Suprapubic skin (tissue), 3 donors: ENCODE results near the gene DUSP23.

Experiments
- EP300 ChIP-seq: sonication (generic); formaldehyde crosslinking; IDR thresholded peaks from one replicate; pipeline ENCODE4 v1.6.1; 2017; ENCODE audit warnings: antibody characterized with exemption
- TF ChIP-seq, protein P1 (sequence below), 2 donors: fragments of 200-600 bp in 1 of 2; fragments of 450-650 bp in 1 of 2; sonication (generic) in 1 of 2; IDR thresholded peaks; one replicate each; pipeline ENCODE4 v1.5.1; 2016 to 2019; ENCODE audit warnings: antibody characterized with exemption in 2 of 2, mild to moderate bottlenecking in 1 of 2, moderate library complexity in 1 of 2

GRCh38 chr1:159827549-159827948 is 46.8 kb downstream of the DUSP23 start:
- TF ChIP-seq, protein P1, sequence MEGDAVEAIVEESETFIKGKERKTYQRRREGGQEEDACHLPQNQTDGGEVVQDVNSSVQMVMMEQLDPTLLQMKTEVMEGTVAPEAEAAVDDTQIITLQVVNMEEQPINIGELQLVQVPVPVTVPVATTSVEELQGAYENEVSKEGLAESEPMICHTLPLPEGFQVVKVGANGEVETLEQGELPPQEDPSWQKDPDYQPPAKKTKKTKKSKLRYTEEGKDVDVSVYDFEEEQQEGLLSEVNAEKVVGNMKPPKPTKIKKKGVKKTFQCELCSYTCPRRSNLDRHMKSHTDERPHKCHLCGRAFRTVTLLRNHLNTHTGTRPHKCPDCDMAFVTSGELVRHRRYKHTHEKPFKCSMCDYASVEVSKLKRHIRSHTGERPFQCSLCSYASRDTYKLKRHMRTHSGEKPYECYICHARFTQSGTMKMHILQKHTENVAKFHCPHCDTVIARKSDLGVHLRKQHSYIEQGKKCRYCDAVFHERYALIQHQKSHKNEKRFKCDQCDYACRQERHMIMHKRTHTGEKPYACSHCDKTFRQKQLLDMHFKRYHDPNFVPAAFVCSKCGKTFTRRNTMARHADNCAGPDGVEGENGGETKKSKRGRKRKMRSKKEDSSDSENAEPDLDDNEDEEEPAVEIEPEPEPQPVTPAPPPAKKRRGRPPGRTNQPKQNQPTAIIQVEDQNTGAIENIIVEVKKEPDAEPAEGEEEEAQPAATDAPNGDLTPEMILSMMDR (IDR thresholded peaks at IDR 0.05) = no peak
- no peak for TF ChIP-seq EP300
